Naive thymus-derived CD4-positive, alpha-beta T cell (primary cell): ENCODE results near the gene SLC16A11. TPM values are rescaled to one million over a fixed set of nuclear protein-coding genes. Genes with fewer than 3 reads are reported as not detected.
A peak's percentile ranks its signal among the peaks of the same experiment; 100 is the strongest.

Experiments
- ATAC-seq: fragments of 150-1000 bp; cut with Tn5 transposase; 2 replicates; pipeline ENCODE4 v1.10.0; 2021; ENCODE audit warnings: mild to moderate bottlenecking, moderate library complexity
- CTCF ChIA-PET: fragments of 350-600 bp; sonication (Branson Sonifier 250); formaldehyde crosslinking; loops from one replicate; lab custom pipeline; 2021; ENCODE audit warnings: antibody characterized with exemption; lab: Charles Lee
- POLR2A ChIA-PET: fragments of 350-600 bp; sonication (Branson Sonifier 250); formaldehyde crosslinking; loops from one replicate; lab custom pipeline; 2021; ENCODE audit warnings: antibody characterized with exemption, inconsistent platforms; lab: Charles Lee
- DNase-seq, 9 donors: peaks; one replicate each; pipeline versions ENCODE4 v3.0.0 to v3.0.0-alpha.2; 2020 to 2022; ENCODE audit warnings: mixed read lengths in 1 of 9
- H3K27ac ChIP-seq: one replicate; pipeline ENCODE4 v1.7.0; 2013; ENCODE audit warnings: mild to moderate bottlenecking, low read depth, low read length, moderate library complexity
- H3K27me3 ChIP-seq, 2 donors: one replicate each; pipeline ENCODE4 v1.7.0; 2013; ENCODE audit warnings: low read length in 2 of 2, mild to moderate bottlenecking in 2 of 2, moderate library complexity in 2 of 2; ENCODE audit not compliant: control insufficient read depth in 2 of 2, insufficient read depth in 2 of 2
- H3K36me3 ChIP-seq, 3 experiments: 1 replicate in 2 of 3; 2 replicates in 1 of 3; pipeline ENCODE4 v1.7.0; 2013; ENCODE audit warnings: low read length in 3 of 3, mild to moderate bottlenecking in 3 of 3, moderate library complexity in 1 of 3; ENCODE audit not compliant: insufficient read depth in 3 of 3, control insufficient read depth in 2 of 3
- H3K4me1 ChIP-seq, 2 donors: one replicate each; pipeline ENCODE4 v1.7.0; 2013; ENCODE audit warnings: low read length in 2 of 2, mild to moderate bottlenecking in 2 of 2, moderate library complexity in 1 of 2; ENCODE audit not compliant: control insufficient read depth in 2 of 2, insufficient read depth in 2 of 2
- H3K4me3 ChIP-seq: 2 replicates; pipeline ENCODE4 v1.7.0; 2013; ENCODE audit warnings: mild to moderate bottlenecking, low read length
- H3K9me3 ChIP-seq, 3 experiments: 1 replicate in 2 of 3; 2 replicates in 1 of 3; pipeline ENCODE4 v1.7.0; 2013; ENCODE audit warnings: low read length in 3 of 3; ENCODE audit not compliant: control insufficient read depth in 2 of 3
- H3K27ac Mint-ChIP-seq, 9 donors: one replicate each; pipeline ENCODE4 v1.8.0; 2020 to 2022; ENCODE audit warnings: mixed read lengths in 9 of 9, mild to moderate bottlenecking in 8 of 9, moderate library complexity in 5 of 9, inconsistent platforms in 2 of 9
- H3K27me3 Mint-ChIP-seq, 5 donors: one replicate each; pipeline ENCODE4 v1.8.0; 2021 to 2022; ENCODE audit warnings: mixed read lengths in 5 of 5, mild to moderate bottlenecking in 1 of 5
- H3K36me3 Mint-ChIP-seq, 5 donors: one replicate each; pipeline ENCODE4 v1.8.0; 2020 to 2022; ENCODE audit warnings: mixed read lengths in 5 of 5, mild to moderate bottlenecking in 3 of 5, inconsistent platforms in 1 of 5
- H3K4me1 Mint-ChIP-seq, 7 donors: one replicate each; pipeline ENCODE4 v1.8.0; 2020 to 2022; ENCODE audit warnings: mixed read lengths in 7 of 7, mild to moderate bottlenecking in 3 of 7, inconsistent platforms in 1 of 7
- H3K4me3 Mint-ChIP-seq, 10 donors: one replicate each; pipeline ENCODE4 v1.8.0; 2020 to 2022; ENCODE audit warnings: mild to moderate bottlenecking in 10 of 10, mixed read lengths in 10 of 10, moderate library complexity in 6 of 10, inconsistent platforms in 2 of 10
- H3K9me3 Mint-ChIP-seq, 11 donors: one replicate each; pipeline ENCODE4 v1.8.0; 2020 to 2022; ENCODE audit warnings: mixed read lengths in 11 of 11, mild to moderate bottlenecking in 4 of 11, inconsistent platforms in 1 of 11, moderate library complexity in 1 of 11
- intact Hi-C, 2 donors: fragments of 100-400 bp; cut with micrococcal nuclease; formaldehyde crosslinking; loops; one replicate each; pipeline ENCODE4 v1.15.1; 2023
- polyA plus RNA-seq, 2 donors: library from polyadenylated mRNA; unstranded; fragments of 300-500 nt; fragmentation: Illumina TruSeq; gene quantifications; one replicate each; pipeline ENCODE4 v1.2.3, GENCODE V29; 2021
- total RNA-seq, 6 experiments: library from RNA in 5 of 6; stranded (reverse) in 5 of 6; gene quantifications; 1 replicate in 5 of 6; 2 replicates in 1 of 6; pipeline ENCODE4 v1.2.3 and lab custom pipeline; 2021 to 2026

SLC16A11 gene
- total and polyA plus RNA-seq, 7 experiments from 2014 or later, result 0.24 to 1.7 (median 1.1) TPM

GRCh38 chr17:7034955-7035590 is 8.8 kb downstream of the SLC16A11 start:
- POLR2A ChIA-PET, result interaction anchor here (0.6 to 2.2 kb wide), 20 partner anchors 8 to 800 kb away, joined by 3 to 50 read pairs (median 5); partner anchors contain the start of genes BCL6B, GABARAP, MPDU1 and NEURL4
- Mint-ChIP-seq H3K27ac (peak overlapping the region; percentile 96 to 99 (median 98)), H3K9me3 (peaks cover 0 to 1% (median 0%) of the 10 kb centered on the region in 11 donors), H3K36me3 (peaks cover 0 to 8% (median 0%) of the 10 kb centered on the region in 5 donors), H3K27me3 (no peaks in the 10 kb centered on the region), H3K4me1 (peaks cover 46 to 83% (median 63%) of the 10 kb centered on the region in 7 donors), H3K4me3 (peak overlapping the region; percentile 89 to 95 (median 93))
- DNase-seq (peak in 5 of 9 donors; percentile 47 to 60 (median 51)), ATAC-seq (peak; percentile 41)
- no peaks in the 10 kb centered on the region for H3K27me3 ChIP-seq
- CTCF ChIA-PET, result interaction anchor here (0.6 to 3.7 kb wide), 9 partner anchors 11 to 1781 kb away, joined by 3 to 33 read pairs (median 4); partner anchors contain the start of gene SLC2A4
- peaks cover 33 to 39% of the 10 kb centered on the region in 2 donors for H3K4me1 ChIP-seq
- peak overlapping the region; percentile 67 for H3K4me3 ChIP-seq
- no peaks in the 10 kb centered on the region for H3K36me3 ChIP-seq
- no peaks in the 10 kb centered on the region for H3K9me3 ChIP-seq
- H3K27ac ChIP-seq, result peak overlapping the region; percentile 94
- intact Hi-C loops, result loop anchor here (1.0 to 5.0 kb wide), 7 partner anchors 11 to 652 kb away; partner anchors contain the start of genes BCL6B (in 2 of the 2), EIF5A (in 2 of the 2), GABARAP (in 1 of the 2) and POLR2A (in 1 of the 2)

- intact Hi-C loops, result loop anchor here in 1 of 2 donors (10.0 kb wide), 1 partner anchor 545 kb away; the partner anchor contains the start of gene CD68
- Mint-ChIP-seq H3K36me3 (peaks cover 0 to 13% (median 0%) of the 10 kb centered on the region in 5 donors), H3K4me1 (peaks cover 36 to 67% (median 50%) of the 10 kb centered on the region in 7 donors), H3K27me3 (no peaks in the 10 kb centered on the region), H3K27ac (peak overlapping the region; percentile 84 to 94 (median 90)), H3K9me3 (peaks cover 0 to 1% (median 0%) of the 10 kb centered on the region in 11 donors), H3K4me3 (peak overlapping the region; percentile 67 to 84 (median 78))
- Histone ChIP-seq H3K36me3 (no peaks in the 10 kb centered on the region), H3K9me3 (no peaks in the 10 kb centered on the region), H3K4me1 (peaks cover 32 to 33% of the 10 kb centered on the region in 2 donors), H3K27me3 (no peaks in the 10 kb centered on the region), H3K27ac (peak overlapping the region; percentile 59), H3K4me3 (peak overlapping the region; percentile 24)
- CTCF ChIA-PET, result no interaction called here
- ATAC-seq (peak; percentile 37), DNase-seq (peak in 7 of 9 donors; percentile 31 to 51 (median 44))
- POLR2A ChIA-PET, result interaction anchor here (0.7 kb wide), 1 partner anchor 16 kb away, joined by 3 read pairs; no protein-coding TSS in a partner anchor
Observed at GRCh38 chr17:7029659-7030058, 14.2 kb downstream of the SLC16A11 start.

GRCh38 chr17:7029096-7029495 is 14.8 kb downstream of the SLC16A11 start:
- no peaks in the 10 kb centered on the region for H3K36me3 ChIP-seq
- H3K27ac ChIP-seq, result no peak overlapping the region
- no peaks in the 10 kb centered on the region for H3K27me3 ChIP-seq
- Mint-ChIP-seq H3K4me3 (peak overlapping the region; percentile 5 to 84 (median 78)), H3K4me1 (peaks cover 32 to 64% (median 48%) of the 10 kb centered on the region in 7 donors), H3K36me3 (peaks cover 0 to 13% (median 0%) of the 10 kb centered on the region in 5 donors), H3K27me3 (no peaks in the 10 kb centered on the region), H3K9me3 (peaks cover 0 to 1% (median 0%) of the 10 kb centered on the region in 11 donors), H3K27ac (peak overlapping the region; percentile 84 to 94 (median 90))
- no peaks in the 10 kb centered on the region for H3K9me3 ChIP-seq
- H3K4me3 ChIP-seq, result peak overlapping the region; percentile 24
- H3K4me1 ChIP-seq, result peaks cover 28 to 29% of the 10 kb centered on the region in 2 donors
- CTCF ChIA-PET, result no interaction called here
- no peak for DNase-seq
- POLR2A ChIA-PET, result interaction anchor here (0.6 kb wide), 1 partner anchor 540 kb away, joined by 3 read pairs; no protein-coding TSS in a partner anchor
- intact Hi-C loops, result loop anchor here in 1 of 2 donors (10.0 kb wide), 1 partner anchor 546 kb away; the partner anchor contains the start of gene CD68
- no peak for ATAC-seq

- Histone ChIP-seq H3K36me3 (no peaks in the 10 kb centered on the region), H3K27ac (no peak overlapping the region), H3K9me3 (no peaks in the 10 kb centered on the region), H3K4me1 (peaks cover 33 to 34% of the 10 kb centered on the region in 2 donors), H3K27me3 (no peaks in the 10 kb centered on the region), H3K4me3 (no peak overlapping the region)
- Mint-ChIP-seq H3K4me3 (no peak overlapping the region), H3K9me3 (no peaks in the 10 kb centered on the region), H3K36me3 (peaks cover 0 to 10% (median 0%) of the 10 kb centered on the region in 5 donors), H3K27me3 (no peaks in the 10 kb centered on the region), H3K4me1 (peaks cover 34 to 62% (median 50%) of the 10 kb centered on the region in 7 donors), H3K27ac (peak overlapping the region in 1 of 9 donors; percentile 37)
- ATAC-seq, result no peak
- no peak for DNase-seq
- POLR2A ChIA-PET, result interaction anchor here (0.8 to 1.5 kb wide), 2 partner anchors 9 to 408 kb away, joined by 4 to 5 read pairs; partner anchors contain the start of genes SLC16A13 and TMEM102
- CTCF ChIA-PET, result no interaction called here
- intact Hi-C loops, result loop anchor here in 1 of 2 donors (10.0 kb wide), 1 partner anchor 547 kb away; the partner anchor contains the start of gene CD68
Observed at GRCh38 chr17:7027335-7027734, 16.6 kb downstream of the SLC16A11 start.

GRCh38 chr17:7026471-7027115 is 17.3 kb downstream of the SLC16A11 start:
- no peak for DNase-seq
- Histone ChIP-seq H3K36me3 (no peaks in the 10 kb centered on the region), H3K27me3 (no peaks in the 10 kb centered on the region), H3K9me3 (no peaks in the 10 kb centered on the region), H3K4me3 (no peak overlapping the region), H3K27ac (no peak overlapping the region), H3K4me1 (peaks cover 37 to 41% of the 10 kb centered on the region in 2 donors)
- Mint-ChIP-seq H3K36me3 (peaks cover 0 to 9% (median 0%) of the 10 kb centered on the region in 5 donors), H3K27ac (peak overlapping the region in 4 of 9 donors; percentile 15 to 65 (median 30)), H3K9me3 (no peaks in the 10 kb centered on the region), H3K4me1 (peaks cover 33 to 60% (median 45%) of the 10 kb centered on the region in 7 donors), H3K27me3 (no peaks in the 10 kb centered on the region), H3K4me3 (no peak overlapping the region)
- POLR2A ChIA-PET, result interaction anchor here (1.5 to 6.2 kb wide), 2 partner anchors 9 kb away, joined by 5 to 50 read pairs; partner anchors contain the start of gene SLC16A13
- CTCF ChIA-PET, result interaction anchor here (0.6 to 1.4 kb wide), 2 partner anchors 113 to 165 kb away, joined by 4 to 6 read pairs; no protein-coding TSS in a partner anchor
- intact Hi-C loops, result loop anchor here in 1 of 2 donors (10.0 kb wide), 1 partner anchor 548 kb away; the partner anchor contains the start of gene CD68
- no peak for ATAC-seq
